Measurements from ENCODE around the gene ZFAND2B. TPM values are rescaled to one million over a fixed set of nuclear protein-coding genes. Genes with fewer than 3 reads are reported as not detected.

ZFAND2B gene
- total RNA-seq, 1 donor from 2014 or later, result 49.5 TPM

GRCh38 chr2:219175928-219176817 lies 30.4 kb upstream of the ZFAND2B start:
- peaks cover 25% of the 10 kb centered on the region for H3K27me3 Mint-ChIP-seq (ENCODE audit: unreplicated experiment)
- H3K27ac Mint-ChIP-seq (ENCODE audit: unreplicated experiment), result peak overlapping the region; percentile 82
- H3K36me3 Mint-ChIP-seq (ENCODE audit: unreplicated experiment), result no peaks in the 10 kb centered on the region
- H3K4me1 Mint-ChIP-seq (ENCODE audit: low read depth, unreplicated experiment), result peaks cover 16% of the 10 kb centered on the region
- peaks cover 23% of the 10 kb centered on the region for H3K9me3 Mint-ChIP-seq (ENCODE audit: unreplicated experiment)
- TF ChIP-seq CTCF (IDR thresholded peaks at IDR 0.05; ENCODE audit: partially characterized antibody, unreplicated experiment), result no peak
- H3K4me3 Mint-ChIP-seq (ENCODE audit: unreplicated experiment), result peak overlapping the region; percentile 89
- peak; percentile 66 for DNase-seq

GRCh38 chr2:219176818-219177551 lies 29.6 kb upstream of the ZFAND2B start, which contains the start of gene CNPPD1:
CNPPD1 (minus strand) TSS chr2:219176925; CDS start chr2:219176828, 97 bp downstream.
- DNase-seq, result peak; percentile 88
- Mint-ChIP-seq H3K9me3 (ENCODE audit: unreplicated experiment) (peaks cover 24% of the 10 kb centered on the region), H3K27me3 (ENCODE audit: unreplicated experiment) (peaks cover 22% of the 10 kb centered on the region), H3K4me1 (ENCODE audit: low read depth, unreplicated experiment) (peaks cover 16% of the 10 kb centered on the region), H3K36me3 (ENCODE audit: unreplicated experiment) (no peaks in the 10 kb centered on the region), H3K27ac (ENCODE audit: unreplicated experiment) (peak within 1 kb of the TSS; percentile 98), H3K4me3 (ENCODE audit: unreplicated experiment) (peak within 1 kb of the TSS; percentile 96)
- peak; percentile 10 for TF ChIP-seq CTCF (IDR thresholded peaks at IDR 0.05; ENCODE audit: partially characterized antibody, unreplicated experiment)

- Mint-ChIP-seq H3K36me3 (ENCODE audit: unreplicated experiment) (no peaks in the 10 kb centered on the region), H3K4me1 (ENCODE audit: low read depth, unreplicated experiment) (peaks cover 17% of the 10 kb centered on the region), H3K9me3 (ENCODE audit: unreplicated experiment) (peaks cover 24% of the 10 kb centered on the region), H3K27ac (ENCODE audit: unreplicated experiment) (peak within 1 kb of the TSS; percentile 98), H3K4me3 (ENCODE audit: unreplicated experiment) (peak within 1 kb of the TSS; percentile 99), H3K27me3 (ENCODE audit: unreplicated experiment) (peaks cover 20% of the 10 kb centered on the region)
- DNase-seq, result peak; percentile 85
- peak; percentile 41 for TF ChIP-seq CTCF (IDR thresholded peaks at IDR 0.05; ENCODE audit: partially characterized antibody, unreplicated experiment)
These were observed 28.8 kb upstream of the ZFAND2B start, which contains the start of gene RETREG2 for GRCh38 chr2:219177552-219178376. RETREG2 (plus strand) TSS chr2:219178275; CDS start chr2:219178353, 78 bp downstream.

GRCh38 chr2:219178377-219179175 lies 28.0 kb upstream of the ZFAND2B start:
- Mint-ChIP-seq H3K4me3 (ENCODE audit: unreplicated experiment) (peak overlapping the region; percentile 99), H3K4me1 (ENCODE audit: low read depth, unreplicated experiment) (peaks cover 25% of the 10 kb centered on the region), H3K27ac (ENCODE audit: unreplicated experiment) (peak overlapping the region; percentile 92), H3K36me3 (ENCODE audit: unreplicated experiment) (no peaks in the 10 kb centered on the region), H3K9me3 (ENCODE audit: unreplicated experiment) (peaks cover 26% of the 10 kb centered on the region), H3K27me3 (ENCODE audit: unreplicated experiment) (peaks cover 25% of the 10 kb centered on the region)
- DNase-seq, result peak; percentile 73
- peak; percentile 28 for TF ChIP-seq CTCF (IDR thresholded peaks at IDR 0.05; ENCODE audit: partially characterized antibody, unreplicated experiment)

Measured in glutamatergic neuron (in vitro differentiated cells).